ENCODE data around the gene FERMT3. TPM values are rescaled to one million over a fixed set of nuclear protein-coding genes. Genes with fewer than 3 reads are reported as not detected.

Gene FERMT3
- total and polyA plus RNA-seq, 2 of the 13 experiments (the other 11 are each of a cell fraction or from before 2014, with no cell fraction given), result 0.29 TPM; not detected in 1

DNA sequence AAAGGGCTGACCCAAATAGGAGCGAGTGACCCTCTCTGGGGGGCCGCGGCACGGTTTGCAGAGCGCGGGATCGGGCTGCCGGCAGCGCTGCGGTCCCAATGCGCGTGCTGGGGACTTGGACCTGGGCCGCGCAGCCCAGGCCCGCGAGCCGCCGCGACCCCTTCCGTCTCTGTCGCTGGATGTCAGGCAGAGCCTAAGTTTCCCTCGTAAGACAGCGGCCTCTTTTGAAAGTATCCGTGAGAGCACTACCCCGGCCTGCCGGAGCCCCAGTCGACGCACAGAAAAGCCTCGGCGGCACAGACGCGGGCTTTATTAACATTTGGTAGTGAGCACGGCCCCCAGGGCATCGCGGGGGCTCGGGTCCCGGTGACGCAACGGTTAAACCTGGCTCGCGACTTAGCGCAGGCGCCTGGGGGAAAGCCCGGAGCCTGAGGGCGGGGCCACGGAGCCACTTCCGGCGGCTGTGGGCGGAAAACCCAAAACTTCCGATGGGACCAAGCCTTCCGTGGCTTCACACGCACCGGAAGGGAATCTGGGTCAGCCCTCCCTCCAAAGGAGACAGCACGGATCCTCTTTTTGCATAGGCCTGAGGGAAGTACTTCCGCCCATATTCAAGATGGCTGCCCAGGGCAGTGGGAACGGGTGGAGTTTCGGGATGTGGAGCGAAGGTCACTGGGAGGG, 63.2 kb downstream of the FERMT3 start (continued):
- TF ChIP-seq CCDC6 (CRISPR knock-in tag; IDR thresholded peaks at IDR 0.05) (0 out of 2 replicates have a peak, but pooled peaks have one; percentile 7), ZNF510 (CRISPR knock-in tag; IDR thresholded peaks at IDR 0.05; ENCODE audit: low read depth) (no peak), ZNF160 (CRISPR knock-in tag; IDR thresholded peaks at IDR 0.05) (no peak), ZNF431 (CRISPR knock-in tag; IDR thresholded peaks at IDR 0.05; ENCODE audit: borderline replicate concordance, low read depth) (no peak), ZNF720 (CRISPR knock-in tag; IDR thresholded peaks at IDR 0.05) (no peak), ZFP82 (CRISPR knock-in tag; IDR thresholded peaks at IDR 0.05; ENCODE audit: borderline replicate concordance) (0 out of 2 replicates have a peak, but pooled peaks have one; percentile 37), KLF15 (CRISPR knock-in tag; IDR thresholded peaks at IDR 0.05; ENCODE audit: borderline replicate concordance) (no peak), ZNF75D (CRISPR knock-in tag; IDR thresholded peaks at IDR 0.05; ENCODE audit: borderline replicate concordance) (no peak), EZH2 (conservative IDR thresholded peaks at IDR 0.05; ENCODE audit: low read depth, low read length) (no peak), FOSL2 (CRISPR knock-in tag; IDR thresholded peaks at IDR 0.05) (peak; percentile 53; the same call in 1 of the 2 replicates), ZNF331 (CRISPR knock-in tag; IDR thresholded peaks at IDR 0.05) (peak; percentile 46), ZNF670 (CRISPR knock-in tag; IDR thresholded peaks at IDR 0.05; ENCODE audit: borderline replicate concordance) (peak; percentile 71; the same call in 1 of the 2 replicates), TCF12 (IDR thresholded peaks at IDR 0.05) (no peak), TCF12 (CRISPR knock-in tag; IDR thresholded peaks at IDR 0.05) (no peak), PRDM15 (CRISPR knock-in tag; IDR thresholded peaks at IDR 0.05) (peak; percentile 39; the same call in 1 of the 2 replicates), FOXA3 (CRISPR knock-in tag; IDR thresholded peaks at IDR 0.05) (peak; percentile 61; the same call in 1 of the 2 replicates), FOXM1 (CRISPR knock-in tag; IDR thresholded peaks at IDR 0.05) (no peak), ERF (CRISPR knock-in tag; IDR thresholded peaks at IDR 0.05) (peak; percentile 70; the same call in 1 of the 2 replicates), PRMT3 (CRISPR knock-in tag; IDR thresholded peaks at IDR 0.05; ENCODE audit: borderline replicate concordance, low read depth) (no peak)
- TF ChIP-seq, protein P1, sequence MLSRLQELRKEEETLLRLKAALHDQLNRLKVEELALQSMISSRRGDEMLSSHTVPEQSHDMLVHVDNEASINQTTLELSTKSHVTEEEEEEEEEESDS (CRISPR knock-in tag; IDR thresholded peaks at IDR 0.05; ENCODE audit: borderline replicate concordance), result peak; percentile 26; the same call in 1 of the 2 replicates
- TF ChIP-seq, protein P2, sequence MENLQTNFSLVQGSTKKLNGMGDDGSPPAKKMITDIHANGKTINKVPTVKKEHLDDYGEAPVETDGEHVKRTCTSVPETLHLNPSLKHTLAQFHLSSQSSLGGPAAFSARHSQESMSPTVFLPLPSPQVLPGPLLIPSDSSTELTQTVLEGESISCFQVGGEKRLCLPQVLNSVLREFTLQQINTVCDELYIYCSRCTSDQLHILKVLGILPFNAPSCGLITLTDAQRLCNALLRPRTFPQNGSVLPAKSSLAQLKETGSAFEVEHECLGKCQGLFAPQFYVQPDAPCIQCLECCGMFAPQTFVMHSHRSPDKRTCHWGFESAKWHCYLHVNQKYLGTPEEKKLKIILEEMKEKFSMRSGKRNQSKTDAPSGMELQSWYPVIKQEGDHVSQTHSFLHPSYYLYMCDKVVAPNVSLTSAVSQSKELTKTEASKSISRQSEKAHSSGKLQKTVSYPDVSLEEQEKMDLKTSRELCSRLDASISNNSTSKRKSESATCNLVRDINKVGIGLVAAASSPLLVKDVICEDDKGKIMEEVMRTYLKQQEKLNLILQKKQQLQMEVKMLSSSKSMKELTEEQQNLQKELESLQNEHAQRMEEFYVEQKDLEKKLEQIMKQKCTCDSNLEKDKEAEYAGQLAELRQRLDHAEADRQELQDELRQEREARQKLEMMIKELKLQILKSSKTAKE (CRISPR knock-in tag; IDR thresholded peaks at IDR 0.05; ENCODE audit: borderline replicate concordance), result no peak; the same call in 1 of the 2 replicates
- TF ChIP-seq, protein P3, sequence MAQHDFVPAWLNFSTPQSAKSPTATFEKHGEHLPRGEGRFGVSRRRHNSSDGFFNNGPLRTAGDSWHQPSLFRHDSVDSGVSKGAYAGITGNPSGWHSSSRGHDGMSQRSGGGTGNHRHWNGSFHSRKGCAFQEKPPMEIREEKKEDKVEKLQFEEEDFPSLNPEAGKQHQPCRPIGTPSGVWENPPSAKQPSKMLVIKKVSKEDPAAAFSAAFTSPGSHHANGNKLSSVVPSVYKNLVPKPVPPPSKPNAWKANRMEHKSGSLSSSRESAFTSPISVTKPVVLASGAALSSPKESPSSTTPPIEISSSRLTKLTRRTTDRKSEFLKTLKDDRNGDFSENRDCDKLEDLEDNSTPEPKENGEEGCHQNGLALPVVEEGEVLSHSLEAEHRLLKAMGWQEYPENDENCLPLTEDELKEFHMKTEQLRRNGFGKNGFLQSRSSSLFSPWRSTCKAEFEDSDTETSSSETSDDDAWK (CRISPR knock-in tag; IDR thresholded peaks at IDR 0.05), result no peak
